Uterus (tissue), 4 donors: ENCODE results near the gene SLC2A14. TPM values are rescaled to one million over a fixed set of nuclear protein-coding genes. Genes with fewer than 3 reads are reported as not detected.
"Not testable (repeated sequence)": the region's sequence is repeated elsewhere in the genome, so short reads cannot be mapped to it uniquely, and the experiment has no call there.

Source experiments
- DNase-seq, 2 donors: peaks; one replicate each; pipeline ENCODE4 v3.0.0-alpha.2; 2019 to 2020
- H3K27ac ChIP-seq, 2 donors: fragments of 200-600 bp; sonication (generic); 1 replicate in 1 of 2; 2 replicates in 1 of 2; pipeline ENCODE4 v1.5.1; 2016 to 2018
- H3K27me3 ChIP-seq, 2 donors: fragments of 200-600 bp; sonication (generic); one replicate each; pipeline ENCODE4 v1.5.1; 2018 to 2019; ENCODE audit warnings: control low read depth in 1 of 2
- H3K36me3 ChIP-seq, 2 donors: fragments of 200-600 bp; sonication (generic); one replicate each; pipeline ENCODE4 v1.5.1; 2019; ENCODE audit warnings: control low read depth in 1 of 2
- H3K4me1 ChIP-seq, 2 donors: fragments of 200-600 bp; sonication (generic); one replicate each; pipeline ENCODE4 v1.5.1; 2018 to 2019; ENCODE audit warnings: control low read depth in 1 of 2
- H3K4me3 ChIP-seq, 2 donors: fragments of 200-600 bp; sonication (generic); 1 replicate in 1 of 2; 2 replicates in 1 of 2; pipeline ENCODE4 v1.5.1; 2018 to 2019; ENCODE audit warnings: mild to moderate bottlenecking in 1 of 2
- H3K9me3 ChIP-seq, 2 donors: fragments of 200-600 bp; sonication (generic); one replicate each; pipeline ENCODE4 v1.5.1; 2019; ENCODE audit warnings: control low read depth in 1 of 2
- POLR2A ChIP-seq, 2 donors: fragments of 450-650 bp; IDR thresholded peaks; one replicate each; pipeline ENCODE4 v1.6.1; 2016; ENCODE audit warnings: antibody characterized with exemption in 2 of 2, mild to moderate bottlenecking in 1 of 2, moderate library complexity in 1 of 2
- intact Hi-C: fragments of 100-400 bp; cut with DNase I; formaldehyde crosslinking; loops from one replicate; pipeline ENCODE4 v1.15.1; 2023; ENCODE audit warnings: low total_unique reads
- total RNA-seq, 4 donors: library from RNA; depleted of rRNA in 3 of 4; stranded (reverse); fragments of >200 nt in 3 of 4; gene quantifications; one replicate each; pipeline versions ENCODE4 v1.1.0 to v1.2.4, GENCODE V29; 2014 to 2023
- TF ChIP-seq, protein P1 (sequence below), 4 experiments: fragments of 200-600 bp in 2 of 4; fragments of 450-650 bp in 2 of 4; sonication (generic) in 2 of 4; IDR thresholded peaks; one replicate each; pipeline ENCODE4 v1.5.1; 2016 to 2019; ENCODE audit warnings: antibody characterized with exemption in 4 of 4, mild to moderate bottlenecking in 2 of 4, moderate library complexity in 1 of 4
- donor health status: DM: yes; HTN: yes; CAD: no.

The SLC2A14 gene
- total RNA-seq, result 1 to 10 TPM in 1 of 4 donors, under 1 TPM in 1, not detected in 2; 0.90 to 1.2 TPM

DNA sequence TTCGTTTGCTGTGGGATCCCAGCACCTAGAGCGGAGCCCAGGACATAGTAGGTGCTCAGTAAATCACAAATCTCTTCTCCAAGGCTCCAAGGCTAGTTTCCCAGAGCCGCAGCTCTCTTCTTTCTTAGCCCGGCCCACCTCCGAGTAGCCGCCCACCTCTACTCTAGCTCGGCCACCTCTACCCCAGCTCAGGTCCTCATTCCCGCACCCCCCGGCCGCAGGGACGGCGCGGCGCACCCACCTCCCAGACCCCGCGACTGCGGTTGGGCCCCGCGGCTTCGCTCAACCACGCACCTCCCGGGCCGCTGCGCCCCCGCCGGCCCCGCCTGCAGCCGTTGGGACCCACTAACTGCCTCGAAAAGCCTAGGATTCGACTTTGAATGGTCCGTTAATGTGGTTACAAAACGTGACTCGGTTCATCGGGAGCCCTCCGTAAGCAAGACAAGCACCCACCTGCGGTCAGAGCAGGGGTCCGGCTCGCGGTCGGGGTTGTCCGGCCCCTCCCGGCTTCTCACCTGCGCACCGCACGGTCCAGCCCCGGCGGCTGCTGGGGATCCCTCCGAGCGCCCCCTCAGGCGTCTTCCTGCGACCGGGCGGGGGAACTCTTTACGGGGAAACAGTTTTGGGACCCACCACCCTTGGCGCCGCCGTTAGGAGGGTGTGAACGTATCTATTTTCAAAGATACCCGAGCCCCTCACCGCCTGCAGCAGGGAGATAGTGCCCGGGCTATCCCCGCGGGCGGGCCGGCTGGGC lies at the start of gene SLC2A14:
Gene SLC2A14 (minus strand): TSS at position 350 of the 754 bp plus-strand sequence. CDS start 3,035 bp downstream, outside the sequence.
- intact Hi-C loops, result no loop called here
- Histone ChIP-seq H3K36me3 (no peaks in the 10 kb centered on the region), H3K4me3 (peak within 1 kb of the TSS in 1 of 2 donors; percentile 24), H3K9me3 (no peaks in the 10 kb centered on the region), H3K27me3 (peaks cover 0 to 4% of the 10 kb centered on the region in 2 donors), H3K4me1 (no peaks in the 10 kb centered on the region), H3K27ac (no peak within 1 kb of the TSS)
- TF ChIP-seq, protein P1, sequence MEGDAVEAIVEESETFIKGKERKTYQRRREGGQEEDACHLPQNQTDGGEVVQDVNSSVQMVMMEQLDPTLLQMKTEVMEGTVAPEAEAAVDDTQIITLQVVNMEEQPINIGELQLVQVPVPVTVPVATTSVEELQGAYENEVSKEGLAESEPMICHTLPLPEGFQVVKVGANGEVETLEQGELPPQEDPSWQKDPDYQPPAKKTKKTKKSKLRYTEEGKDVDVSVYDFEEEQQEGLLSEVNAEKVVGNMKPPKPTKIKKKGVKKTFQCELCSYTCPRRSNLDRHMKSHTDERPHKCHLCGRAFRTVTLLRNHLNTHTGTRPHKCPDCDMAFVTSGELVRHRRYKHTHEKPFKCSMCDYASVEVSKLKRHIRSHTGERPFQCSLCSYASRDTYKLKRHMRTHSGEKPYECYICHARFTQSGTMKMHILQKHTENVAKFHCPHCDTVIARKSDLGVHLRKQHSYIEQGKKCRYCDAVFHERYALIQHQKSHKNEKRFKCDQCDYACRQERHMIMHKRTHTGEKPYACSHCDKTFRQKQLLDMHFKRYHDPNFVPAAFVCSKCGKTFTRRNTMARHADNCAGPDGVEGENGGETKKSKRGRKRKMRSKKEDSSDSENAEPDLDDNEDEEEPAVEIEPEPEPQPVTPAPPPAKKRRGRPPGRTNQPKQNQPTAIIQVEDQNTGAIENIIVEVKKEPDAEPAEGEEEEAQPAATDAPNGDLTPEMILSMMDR (IDR thresholded peaks at IDR 0.05), result no peak
- no peak for TF ChIP-seq POLR2A (IDR thresholded peaks at IDR 0.05)
- DNase-seq, result no peak

DNA sequence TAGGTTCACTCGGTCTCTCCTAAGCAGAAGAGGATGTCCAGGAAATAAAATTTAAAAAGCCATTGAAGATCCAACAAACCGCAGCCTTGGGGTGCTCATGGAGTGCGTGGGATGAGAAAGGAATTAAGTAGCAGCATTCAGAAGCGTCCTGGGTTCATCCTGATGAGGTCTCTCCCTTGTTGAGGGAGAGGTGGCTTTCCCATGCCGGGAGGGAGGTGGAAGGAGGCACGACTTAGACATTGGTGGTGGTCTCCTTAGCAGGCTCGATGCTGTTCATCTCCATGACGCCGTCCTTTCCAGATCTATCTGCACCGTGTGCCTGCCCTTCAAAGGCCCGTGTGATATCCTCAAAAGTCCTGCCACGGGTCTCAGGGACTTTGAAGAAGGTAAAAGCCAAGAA lies 48.5 kb upstream of the SLC2A14 start:
- H3K27me3 ChIP-seq, H3K4me3 ChIP-seq, DNase-seq, H3K4me1 ChIP-seq, H3K36me3 ChIP-seq, H3K27ac ChIP-seq, intact Hi-C loops, H3K9me3 ChIP-seq: not testable (repeated sequence)

DNA sequence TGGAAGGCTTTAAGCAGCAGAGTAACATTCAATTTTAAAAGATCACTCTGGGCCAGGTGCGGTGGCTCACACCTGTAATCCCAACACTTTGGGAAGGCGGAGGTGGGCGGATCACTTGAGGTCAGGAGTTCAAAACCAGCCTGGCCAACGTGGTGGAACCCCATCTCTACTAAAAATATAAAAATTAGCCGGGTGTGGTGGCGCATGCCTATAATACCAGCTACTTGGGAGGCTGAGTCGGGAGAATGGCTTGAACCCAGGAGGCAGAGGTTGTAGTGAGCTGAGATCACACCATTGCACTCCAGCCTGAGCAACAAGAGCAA lies 45.5 kb upstream of the SLC2A14 start:
- H3K27ac ChIP-seq, H3K27me3 ChIP-seq, H3K9me3 ChIP-seq, H3K36me3 ChIP-seq, DNase-seq, intact Hi-C loops, H3K4me1 ChIP-seq, H3K4me3 ChIP-seq: not testable (repeated sequence)

DNA sequence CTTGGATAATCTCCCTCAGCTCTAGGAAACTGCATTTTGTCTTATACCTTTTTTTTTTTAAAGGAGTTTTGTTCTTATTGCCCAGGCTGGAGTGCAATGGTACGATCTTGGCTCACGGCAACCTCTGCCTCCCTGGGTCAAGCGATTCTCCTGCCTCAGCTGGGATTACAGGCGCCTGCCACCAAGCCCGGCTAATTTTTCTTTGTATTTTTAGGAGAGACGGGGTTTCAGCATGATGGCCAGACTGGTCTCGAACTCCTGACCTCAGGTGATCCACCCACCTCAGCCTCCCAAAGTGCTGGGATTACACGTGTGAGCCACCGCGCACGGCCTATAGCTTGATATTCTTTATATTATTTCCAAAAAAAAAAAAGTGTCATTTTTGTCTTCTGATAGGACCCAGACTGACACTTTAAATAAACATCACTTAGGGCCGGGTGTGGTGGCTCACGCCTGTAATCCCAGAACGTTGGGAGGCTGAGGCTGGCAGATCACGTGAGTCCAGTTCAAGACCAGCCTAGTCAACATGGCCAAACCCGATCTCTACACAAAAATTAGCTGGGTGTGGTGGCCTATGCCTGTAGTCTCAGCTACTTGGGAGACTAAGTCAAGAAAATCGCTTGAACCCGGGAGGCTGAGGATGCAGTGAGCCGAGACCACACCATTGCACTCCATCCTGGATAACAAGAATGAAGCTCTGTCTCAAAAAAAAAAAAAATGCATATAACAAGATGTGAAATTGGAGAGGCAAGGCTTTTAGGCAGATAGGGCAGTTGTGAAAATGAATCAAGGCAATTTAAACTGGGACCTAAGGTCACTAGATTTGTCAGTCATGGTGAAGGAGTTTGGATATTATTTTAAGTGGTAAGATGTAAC lies 44.9 kb upstream of the SLC2A14 start:
- no peak for TF ChIP-seq POLR2A (IDR thresholded peaks at IDR 0.05)
- TF ChIP-seq, protein P1 (IDR thresholded peaks at IDR 0.05), result no peak
- DNase-seq, result no peak
- H3K36me3 ChIP-seq, result no peaks in the 10 kb centered on the region

DNA sequence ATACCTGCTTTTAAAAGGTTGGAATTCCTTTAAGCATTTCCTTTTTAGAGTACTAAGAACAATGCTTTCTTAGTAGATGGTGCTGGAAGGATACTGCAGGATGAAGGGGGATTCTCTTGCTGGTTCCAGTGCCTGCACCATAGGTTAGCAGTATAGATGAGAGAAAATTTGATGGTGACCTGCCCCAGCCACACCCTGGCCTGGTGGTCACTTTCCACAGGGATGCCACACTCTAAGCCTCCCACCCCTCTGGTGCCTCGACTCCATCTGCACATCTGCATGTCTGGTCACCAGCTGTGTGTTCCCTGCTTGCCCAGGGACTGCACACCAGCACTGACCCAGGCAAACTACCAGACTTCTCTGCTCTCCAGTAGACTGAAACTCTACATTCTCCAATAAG lies 44.2 kb upstream of the SLC2A14 start:
- Histone ChIP-seq H3K27me3 (no peaks in the 10 kb centered on the region), H3K4me3 (no peak overlapping the region), H3K27ac (no peak overlapping the region), H3K36me3 (no peaks in the 10 kb centered on the region), H3K4me1 (no peaks in the 10 kb centered on the region), H3K9me3 (no peaks in the 10 kb centered on the region)
- no peak for DNase-seq
- intact Hi-C loops, result no loop called here
- TF ChIP-seq, protein P1 (IDR thresholded peaks at IDR 0.05), result no peak
- TF ChIP-seq POLR2A (IDR thresholded peaks at IDR 0.05), result no peak

More for the DNA sequence above, 44.9 kb upstream of the SLC2A14 start:
- Histone ChIP-seq H3K27me3 (no peaks in the 10 kb centered on the region), H3K4me1 (no peaks in the 10 kb centered on the region), H3K9me3 (no peaks in the 10 kb centered on the region), H3K4me3 (no peak overlapping the region), H3K27ac (no peak overlapping the region)
- intact Hi-C loops, result no loop called here
